Lung (tissue), 12 donors: ENCODE results near the gene FAM120A. TPM values are rescaled to one million over a fixed set of nuclear protein-coding genes. Genes with fewer than 3 reads are reported as not detected.
A peak's percentile ranks its signal among the peaks of the same experiment; 100 is the strongest.

Source experiments
- ATAC-seq: fragments of 200-7000 bp; cut with Tn5 transposase; one replicate; pipeline ENCODE4 v1.9.1; 2020; ENCODE audit warnings: moderate number of reproducible peaks; ENCODE audit not compliant: insufficient read depth, low FRiP score
- DNase-seq, 3 donors: peaks; one replicate each; pipeline ENCODE4 v3.0.0-alpha.2; 2013 to 2017
- H3K27ac ChIP-seq, 2 donors: one replicate each; pipeline ENCODE4 v1.5.1; 2013; ENCODE audit warnings: mild to moderate bottlenecking in 2 of 2, moderate library complexity in 2 of 2, control low read depth in 1 of 2, inconsistent platforms in 1 of 2, low read depth in 1 of 2, low read length in 1 of 2
- H3K27me3 ChIP-seq, 3 donors: one replicate each; pipeline ENCODE4 v1.5.1; 2013; ENCODE audit warnings: low read length in 2 of 3; ENCODE audit not compliant: control insufficient read depth in 3 of 3, insufficient read depth in 3 of 3
- H3K36me3 ChIP-seq, 4 donors: one replicate each; pipeline ENCODE4 v1.5.1; 2013; ENCODE audit warnings: low read length in 4 of 4, mild to moderate bottlenecking in 1 of 4, moderate library complexity in 1 of 4; ENCODE audit not compliant: control insufficient read depth in 4 of 4, insufficient read depth in 4 of 4
- H3K4me1 ChIP-seq, 5 donors: one replicate each; pipeline ENCODE4 v1.5.1; 2013; ENCODE audit warnings: low read length in 5 of 5, mild to moderate bottlenecking in 2 of 5, moderate library complexity in 1 of 5; ENCODE audit not compliant: control insufficient read depth in 5 of 5, insufficient read depth in 5 of 5
- H3K4me3 ChIP-seq: one replicate; pipeline ENCODE4 v1.5.1; 2013; ENCODE audit warnings: mild to moderate bottlenecking, control low read depth, moderate library complexity
- H3K9ac ChIP-seq, 2 donors: one replicate each; pipeline ENCODE4 v1.5.1; 2013; ENCODE audit warnings: low read length in 2 of 2, control low read depth in 1 of 2; ENCODE audit not compliant: insufficient read depth in 1 of 2
- H3K9me3 ChIP-seq, 4 donors: one replicate each; pipeline ENCODE4 v1.5.1; 2013; ENCODE audit warnings: low read length in 3 of 4, mild to moderate bottlenecking in 1 of 4, moderate library complexity in 1 of 4; ENCODE audit not compliant: control insufficient read depth in 4 of 4, insufficient read depth in 3 of 4
- WGBS, 2 donors: extraction: QIAGEN DNeasy Blood & Tissue Kit; methylation state at CpG; one replicate each; pipeline ENCODE4 v1.1.7; 2013; 5-methylcytosine and 5-hydroxymethylcytosine counted together
- polyA plus RNA-seq, 2 donors: library from polyadenylated mRNA; stranded (reverse); fragments of 200-250 nt; gene quantifications; one replicate each; pipeline ENCODE4 v1.2.1, GENCODE V29; 2013
- total RNA-seq, 2 donors: library from RNA; depleted of rRNA in 1 of 2; stranded (reverse); fragments of >200 nt in 1 of 2; gene quantifications; one replicate each; pipeline ENCODE4 v1.2.1, GENCODE V29; 2014 to 2021
- TF ChIP-seq, protein P1 (sequence below): IDR thresholded peaks from 2 replicates; pipeline ENCODE4 v1.5.1; 2012; ENCODE audit warnings: mild to moderate bottlenecking; ENCODE audit errors: control extremely low read depth, extremely low read depth
- donor health status: control.
- donor health status: control.
- donor health status: Bipolar disorder and iron deficiency.
- donor health status: healthy.
- donor health status: DM: yes; HTN: yes; CAD: no.

The FAM120A gene
- total and polyA plus RNA-seq, 4 donors, result 44.9 to 134 (median 91.2) TPM

DNA sequence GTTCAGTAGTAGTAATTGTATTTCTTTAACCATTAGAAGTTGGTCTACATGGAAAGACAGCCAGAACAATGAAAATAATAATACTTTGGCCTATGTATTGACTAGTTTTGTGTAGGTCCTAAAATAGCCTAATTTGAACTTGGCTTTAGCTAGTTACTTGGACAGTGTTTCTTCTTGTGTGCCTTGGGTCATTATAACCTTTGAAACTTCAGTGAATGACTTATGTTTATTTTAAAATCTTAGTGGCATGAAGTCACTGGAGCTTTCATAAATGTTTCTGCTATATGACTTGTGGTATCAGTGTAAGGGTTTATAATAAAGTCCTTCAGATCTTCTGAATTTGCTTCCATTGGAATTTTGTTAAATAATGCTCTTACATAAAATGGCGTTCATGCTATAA is 4.5 kb downstream of the FAM120A start:
- Histone ChIP-seq H3K9ac (no peak overlapping the region), H3K27ac (peak overlapping the region in 1 of 2 donors; percentile 26)
- TF ChIP-seq, protein P1, sequence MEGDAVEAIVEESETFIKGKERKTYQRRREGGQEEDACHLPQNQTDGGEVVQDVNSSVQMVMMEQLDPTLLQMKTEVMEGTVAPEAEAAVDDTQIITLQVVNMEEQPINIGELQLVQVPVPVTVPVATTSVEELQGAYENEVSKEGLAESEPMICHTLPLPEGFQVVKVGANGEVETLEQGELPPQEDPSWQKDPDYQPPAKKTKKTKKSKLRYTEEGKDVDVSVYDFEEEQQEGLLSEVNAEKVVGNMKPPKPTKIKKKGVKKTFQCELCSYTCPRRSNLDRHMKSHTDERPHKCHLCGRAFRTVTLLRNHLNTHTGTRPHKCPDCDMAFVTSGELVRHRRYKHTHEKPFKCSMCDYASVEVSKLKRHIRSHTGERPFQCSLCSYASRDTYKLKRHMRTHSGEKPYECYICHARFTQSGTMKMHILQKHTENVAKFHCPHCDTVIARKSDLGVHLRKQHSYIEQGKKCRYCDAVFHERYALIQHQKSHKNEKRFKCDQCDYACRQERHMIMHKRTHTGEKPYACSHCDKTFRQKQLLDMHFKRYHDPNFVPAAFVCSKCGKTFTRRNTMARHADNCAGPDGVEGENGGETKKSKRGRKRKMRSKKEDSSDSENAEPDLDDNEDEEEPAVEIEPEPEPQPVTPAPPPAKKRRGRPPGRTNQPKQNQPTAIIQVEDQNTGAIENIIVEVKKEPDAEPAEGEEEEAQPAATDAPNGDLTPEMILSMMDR, result no peak

DNA sequence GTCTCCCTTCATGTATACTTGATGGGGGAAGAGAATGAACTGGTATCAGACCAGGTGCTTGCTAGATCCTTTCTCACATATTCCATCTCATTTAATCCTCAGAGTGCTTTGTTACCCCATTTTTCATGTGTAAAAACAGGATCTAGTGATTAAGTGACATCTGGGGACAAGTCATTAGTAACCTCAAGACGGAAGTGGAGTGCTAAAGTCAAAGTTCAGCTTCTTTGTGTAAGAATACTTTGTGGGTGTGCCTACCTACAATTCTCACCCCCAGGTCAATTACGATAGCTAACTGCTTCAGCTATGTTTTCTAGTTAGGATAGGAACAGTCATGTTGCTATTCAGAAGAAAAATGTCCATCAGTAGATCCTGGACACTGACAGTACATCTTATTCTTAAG is 5.0 kb downstream of the FAM120A start:
- DNase-seq, result no peak
- Histone ChIP-seq H3K36me3 (peaks cover 0 to 3% (median 0%) of the 10 kb centered on the region in 4 donors), H3K27me3 (no peaks in the 10 kb centered on the region), H3K4me1 (peaks cover 4 to 36% (median 8%) of the 10 kb centered on the region in 5 donors), H3K27ac (no peak overlapping the region), H3K4me3 (no peak overlapping the region), H3K9me3 (no peaks in the 10 kb centered on the region), H3K9ac (no peak overlapping the region)
- no peak for ATAC-seq
- TF ChIP-seq, protein P1, result no peak
- 65 to 71% methylated on average over 2 of the region's 2 CpGs for WGBS, 2 donors

More for the DNA sequence above, 4.5 kb downstream of the FAM120A start:
- DNase-seq (no peak), ATAC-seq (no peak)
- 95 to 97% methylated on average over 1 of the region's 1 CpG for WGBS, 2 donors
- no peak overlapping the region for H3K4me3 ChIP-seq
- no peaks in the 10 kb centered on the region for H3K27me3 ChIP-seq
- peaks cover 4 to 34% (median 8%) of the 10 kb centered on the region in 5 donors for H3K4me1 ChIP-seq
- peaks cover 0 to 5% (median 0%) of the 10 kb centered on the region in 4 donors for H3K36me3 ChIP-seq
- no peaks in the 10 kb centered on the region for H3K9me3 ChIP-seq

DNA sequence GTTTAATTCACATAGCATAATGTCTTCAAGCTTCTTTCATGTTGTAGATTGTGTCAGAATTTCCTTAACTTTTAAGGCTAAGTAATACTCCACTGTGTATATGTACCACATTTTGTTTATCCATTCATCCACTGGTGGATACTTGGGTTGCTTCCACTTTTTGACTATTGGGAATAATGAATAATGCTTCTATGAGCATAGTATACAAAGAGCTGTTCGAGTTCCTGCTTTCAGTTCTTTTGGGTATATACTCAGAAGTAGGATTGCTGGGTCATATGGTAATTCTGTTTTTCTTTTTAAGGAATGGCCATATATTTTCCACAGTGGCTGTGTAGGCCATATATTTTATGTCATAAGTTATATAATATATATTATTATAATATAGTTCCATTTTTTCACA is 5.5 kb downstream of the FAM120A start:
- Histone ChIP-seq H3K27me3 (no peaks in the 10 kb centered on the region), H3K4me3 (no peak overlapping the region), H3K27ac (no peak overlapping the region), H3K4me1 (peaks cover 4 to 40% (median 8%) of the 10 kb centered on the region in 5 donors), H3K9me3 (no peaks in the 10 kb centered on the region), H3K9ac (no peak overlapping the region), H3K36me3 (no peaks in the 10 kb centered on the region)
- TF ChIP-seq, protein P1, result no peak
- WGBS, 2 donors, result 82 to 87% methylated on average over 1 of the region's 1 CpG
- DNase-seq (no peak), ATAC-seq (no peak)

DNA sequence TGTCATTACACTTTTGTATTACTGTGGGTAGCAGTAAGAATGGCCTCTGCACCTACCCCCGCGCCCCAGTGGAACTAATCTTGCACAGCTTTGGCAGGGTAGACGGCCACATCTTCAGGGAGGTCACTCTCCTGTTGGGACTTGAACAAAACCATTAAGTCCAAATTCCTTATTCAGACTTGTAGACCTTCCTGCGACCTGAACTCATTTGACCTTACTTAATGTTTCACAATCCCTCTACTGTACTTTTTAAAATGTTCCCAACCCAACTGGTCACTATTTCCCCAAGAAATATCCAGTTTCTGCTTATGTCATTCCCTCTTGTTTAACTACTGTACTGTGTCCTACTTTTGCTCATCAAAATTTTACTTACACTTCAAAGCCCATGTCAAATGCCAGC is 7.2 kb downstream of the FAM120A start:
- no peak for ATAC-seq
- H3K27me3 ChIP-seq, result no peaks in the 10 kb centered on the region
- peak overlapping the region in 1 of 2 donors; percentile 33 for H3K27ac ChIP-seq
- H3K4me3 ChIP-seq, result no peak overlapping the region
- H3K9ac ChIP-seq, result no peak overlapping the region
- WGBS, 2 donors, result 75 to 80% methylated on average over 4 of the region's 4 CpGs
- peaks cover 4 to 44% (median 8%) of the 10 kb centered on the region in 5 donors for H3K4me1 ChIP-seq
- no peaks in the 10 kb centered on the region for H3K9me3 ChIP-seq
- DNase-seq, result no peak
- no peaks in the 10 kb centered on the region for H3K36me3 ChIP-seq
- TF ChIP-seq, protein P1, result no peak
